Activated CD4-positive, alpha-beta T cell treated with anti-CD3 and anti-CD28 coated beads, Interleukin-2, Interleukin-6, amounts not matched to agents 100 ng/mL and 50 ng/mL, durations not matched to agents 16 hours and 8 hours (primary cell): Measurements from ENCODE around the gene KRTAP2-3.
"Not testable (repeated sequence)": the region's sequence is repeated elsewhere in the genome, so short reads cannot be mapped to it uniquely, and the experiment has no call there.

Experiments
- DNase-seq: peaks from one replicate; pipeline ENCODE4 v3.0.0-alpha.2; 2020

The KRTAP2-3 gene

DNA sequence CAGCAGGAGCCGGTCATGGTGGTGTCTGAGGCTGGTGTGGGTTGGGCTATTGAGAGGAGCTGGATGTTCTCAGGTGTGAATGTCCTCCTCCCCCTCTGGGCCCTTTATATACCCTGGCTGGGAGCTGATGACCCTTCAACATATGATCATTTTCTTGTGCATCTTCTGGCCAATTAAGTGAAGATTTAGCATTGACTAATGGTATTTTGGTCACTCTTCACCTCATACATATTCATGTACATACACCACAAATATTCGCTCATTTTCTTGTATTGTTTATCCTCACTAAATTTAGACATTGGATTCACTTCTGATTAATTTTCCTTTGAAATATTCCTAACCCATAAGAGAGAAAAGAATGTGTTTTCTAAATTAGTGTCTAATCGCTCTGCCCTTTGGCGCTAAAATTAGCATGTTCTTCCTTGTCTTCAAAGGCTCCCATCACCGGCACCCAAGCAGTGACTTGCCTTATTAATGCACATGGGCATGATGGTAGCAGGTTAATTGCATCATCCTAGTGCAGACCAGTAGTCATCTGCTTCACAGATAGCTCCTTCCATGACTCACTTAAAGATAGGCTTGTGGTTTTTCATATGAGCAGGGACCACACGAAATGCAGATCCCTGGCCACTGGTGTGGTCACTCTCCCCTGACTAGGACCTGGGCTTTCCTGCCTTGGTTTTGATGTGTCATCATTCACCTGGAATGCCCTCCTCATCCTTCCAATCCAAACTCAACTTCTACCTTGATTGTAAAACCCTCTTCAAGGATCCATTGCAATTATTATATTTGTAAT is 6.1 kb upstream of the KRTAP2-3 start, which contains the start of gene KRTAP2-4:
TSS of gene KRTAP2-4 (minus strand) at position 51 of the 796 bp plus-strand sequence. CDS start at position 17, 34 bp downstream.
- peak; percentile 6 for DNase-seq

DNA sequence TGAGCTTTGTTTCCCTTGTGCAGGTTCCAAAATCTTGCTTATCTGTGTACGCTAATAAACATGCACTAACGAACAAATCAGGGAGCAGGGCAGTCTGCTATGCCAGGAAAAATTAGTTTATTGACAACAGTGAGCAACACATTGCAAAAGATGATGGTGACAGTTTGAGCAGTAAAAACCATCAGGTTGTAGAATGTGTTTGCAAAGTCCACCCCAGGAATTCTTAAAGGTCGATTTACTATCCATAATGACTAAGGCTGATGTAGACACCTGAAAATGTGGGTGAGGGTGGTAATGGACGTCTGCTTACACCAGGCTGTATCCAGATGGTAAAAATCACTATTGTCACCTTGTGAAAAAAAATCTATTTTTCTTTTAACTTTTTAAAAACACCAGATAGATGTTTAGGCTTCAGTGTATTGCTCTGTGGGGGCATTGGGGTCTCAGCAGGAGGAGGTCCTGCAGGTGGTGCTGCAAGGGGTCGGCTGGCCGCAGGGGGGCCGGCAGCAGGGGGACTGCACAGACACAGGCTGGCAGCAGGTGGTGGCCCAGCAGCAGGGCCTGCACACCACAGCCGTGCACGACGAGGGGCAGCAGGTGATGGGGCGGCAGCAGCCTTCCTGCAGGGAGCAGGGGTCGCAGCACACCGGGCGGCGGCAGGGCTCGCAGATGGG is 5.2 kb upstream of the KRTAP2-3 start:
- not testable (repeated sequence) for DNase-seq

GRCh38 chr17:41064301-41064700 is 4.4 kb upstream of the KRTAP2-3 start:
- DNase-seq: no peak

GRCh38 chr17:41063449-41063848 is 3.5 kb upstream of the KRTAP2-3 start:
- no peak for DNase-seq

GRCh38 chr17:41061964-41062363 is 2.0 kb upstream of the KRTAP2-3 start:
- DNase-seq: no peak

- DNase-seq: not testable (repeated sequence)
These were observed 450 bp downstream of the KRTAP2-3 start for GRCh38 chr17:41059276-41060051.

GRCh38 chr17:41058741-41059140 is 1.2 kb downstream of the KRTAP2-3 start:
- DNase-seq: no peak

DNA sequence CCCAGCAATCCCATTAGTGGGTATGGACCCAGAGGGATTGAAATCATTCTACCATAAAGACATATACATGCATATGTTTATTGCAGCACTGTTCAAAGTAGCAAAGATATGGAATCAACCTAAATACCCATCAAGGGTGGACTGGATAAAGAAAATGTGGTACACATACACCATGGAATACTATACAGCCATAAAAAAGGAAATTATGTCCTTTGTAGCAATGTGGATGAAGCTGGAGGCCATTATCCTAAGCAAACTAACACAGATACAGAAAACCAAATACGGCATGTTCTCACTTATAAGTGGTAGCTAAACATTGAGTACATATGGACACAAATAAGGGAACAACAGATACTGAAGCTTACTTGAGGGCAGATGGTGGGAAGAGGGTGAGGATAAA is 2.4 kb downstream of the KRTAP2-3 start:
- no peak for DNase-seq

- not testable (repeated sequence) for DNase-seq
These were observed 4.8 kb downstream of the KRTAP2-3 start, which contains the start of gene KRTAP2-2 for GRCh38 chr17:41055130-41055529. KRTAP2-2 (minus strand) TSS chr17:41055230; CDS start chr17:41055211, 19 bp downstream.

- not testable (repeated sequence) for DNase-seq
These were observed 5.4 kb downstream of the KRTAP2-3 start for GRCh38 chr17:41054556-41054955.

- no peak for DNase-seq
These were observed 5.9 kb downstream of the KRTAP2-3 start for GRCh38 chr17:41054025-41054424.

- no peak for DNase-seq
These were observed 7.3 kb downstream of the KRTAP2-3 start for GRCh38 chr17:41052566-41052965.

DNA sequence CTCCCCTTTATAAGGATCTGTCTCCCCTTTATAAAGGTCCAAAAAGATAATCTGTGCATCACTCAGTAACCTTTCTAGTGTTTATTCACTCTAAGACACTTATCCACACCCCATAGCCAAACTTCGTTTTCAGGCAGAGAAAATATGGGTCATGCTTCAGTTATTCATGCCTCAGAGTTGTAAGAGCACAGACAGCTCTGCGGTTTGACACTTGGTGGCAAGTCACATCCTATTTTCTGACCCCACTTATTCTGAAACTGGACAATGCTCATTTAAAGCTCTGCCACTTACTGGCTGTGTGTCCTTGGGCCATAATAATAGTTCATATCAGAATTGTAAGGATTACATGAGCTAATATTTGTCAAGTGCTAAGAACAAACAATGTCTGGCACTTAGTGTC is 10.8 kb downstream of the KRTAP2-3 start:
- no peak for DNase-seq

- DNase-seq: no peak
These were observed 11.5 kb downstream of the KRTAP2-3 start for GRCh38 chr17:41048441-41048840.

DNA sequence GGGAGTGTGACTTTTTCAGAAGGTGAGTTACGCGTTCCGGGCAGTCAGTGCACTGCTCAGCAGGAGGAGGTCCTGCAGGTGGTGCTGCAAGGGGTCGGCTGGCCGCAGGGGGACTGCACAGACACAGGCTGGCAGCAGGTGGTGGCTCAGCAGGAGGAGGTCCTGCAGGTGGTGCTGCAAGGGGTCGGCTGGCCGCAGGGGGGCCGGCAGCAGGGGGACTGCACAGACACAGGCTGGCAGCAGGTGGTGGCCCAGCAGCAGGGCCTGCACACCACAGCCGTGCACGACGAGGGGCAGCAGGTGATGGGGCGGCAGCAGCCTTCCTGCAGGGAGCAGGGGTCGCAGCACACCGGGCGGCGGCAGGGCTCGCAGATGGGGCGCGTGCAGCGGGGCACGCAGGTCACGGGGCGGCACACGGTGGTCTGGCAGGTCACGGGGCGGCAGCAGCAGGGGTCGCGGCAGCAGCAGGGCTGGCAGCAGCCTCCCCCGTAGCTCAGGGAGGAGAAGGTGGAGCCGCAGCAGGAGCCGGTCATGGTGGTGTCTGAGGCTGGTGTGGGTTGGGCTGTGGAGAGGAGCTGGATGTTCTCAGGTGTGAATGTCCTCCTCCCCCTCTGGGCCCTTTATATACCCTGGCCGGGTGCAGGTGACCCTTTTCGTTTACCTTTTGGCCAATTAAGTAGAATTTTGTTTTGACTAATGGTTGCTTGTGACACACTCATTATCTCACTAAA is 13.0 kb downstream of the KRTAP2-3 start, which contains the start of gene KRTAP2-1:
TSS of gene KRTAP2-1 (minus strand) at position 582 of the 731 bp plus-strand sequence. CDS start at position 533, 49 bp downstream.
- DNase-seq: not testable (repeated sequence)

GRCh38 chr17:41042953-41043352 is 17.0 kb downstream of the KRTAP2-3 start:
- no peak for DNase-seq

DNA sequence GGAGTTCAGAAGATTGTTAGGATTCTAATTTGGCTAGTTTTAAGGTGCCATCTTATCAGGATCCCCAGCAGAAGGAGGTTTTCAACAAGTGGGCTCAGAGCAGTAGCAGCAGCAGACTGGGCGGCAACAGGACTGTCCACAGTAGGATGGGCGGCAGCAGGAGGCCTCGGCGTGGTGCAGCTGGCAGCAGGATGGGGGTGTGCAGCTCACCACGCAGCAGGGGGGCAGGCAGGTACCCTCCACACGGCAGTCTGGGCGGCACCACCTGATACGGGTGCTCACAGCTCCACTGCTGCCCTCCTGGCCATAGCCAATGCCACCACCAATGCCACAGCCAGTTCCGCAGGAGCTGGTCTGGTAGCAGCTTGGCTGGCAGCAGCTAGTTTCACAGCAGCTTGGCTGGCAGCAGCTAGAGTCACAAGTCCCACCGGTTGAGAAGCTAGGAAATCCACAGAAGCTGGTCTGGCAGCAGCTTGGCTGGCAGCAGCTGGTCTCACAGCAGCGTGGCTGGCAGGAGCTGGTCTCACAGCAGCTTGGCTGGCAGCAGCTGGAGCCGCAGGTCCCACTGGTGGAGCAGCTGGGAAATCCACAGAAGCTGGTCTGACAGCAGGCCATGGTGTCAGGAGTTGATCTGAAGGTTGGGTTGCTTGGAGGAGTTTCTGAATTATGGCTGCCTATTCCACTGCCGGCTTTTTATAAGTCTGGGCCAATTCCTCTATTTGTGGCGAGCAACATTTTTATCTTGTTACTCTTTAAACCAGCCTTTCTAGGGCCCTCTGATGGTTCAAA is 18.9 kb downstream of the KRTAP2-3 start, which contains the start of gene KRTAP1-1:
TSS of gene KRTAP1-1 (minus strand) at position 668 of the 789 bp plus-strand sequence. CDS start at position 615, 53 bp downstream.
- DNase-seq: not testable (repeated sequence)

- no peak for DNase-seq
These were observed 22.0 kb downstream of the KRTAP2-3 start for GRCh38 chr17:41037853-41038350.

DNA sequence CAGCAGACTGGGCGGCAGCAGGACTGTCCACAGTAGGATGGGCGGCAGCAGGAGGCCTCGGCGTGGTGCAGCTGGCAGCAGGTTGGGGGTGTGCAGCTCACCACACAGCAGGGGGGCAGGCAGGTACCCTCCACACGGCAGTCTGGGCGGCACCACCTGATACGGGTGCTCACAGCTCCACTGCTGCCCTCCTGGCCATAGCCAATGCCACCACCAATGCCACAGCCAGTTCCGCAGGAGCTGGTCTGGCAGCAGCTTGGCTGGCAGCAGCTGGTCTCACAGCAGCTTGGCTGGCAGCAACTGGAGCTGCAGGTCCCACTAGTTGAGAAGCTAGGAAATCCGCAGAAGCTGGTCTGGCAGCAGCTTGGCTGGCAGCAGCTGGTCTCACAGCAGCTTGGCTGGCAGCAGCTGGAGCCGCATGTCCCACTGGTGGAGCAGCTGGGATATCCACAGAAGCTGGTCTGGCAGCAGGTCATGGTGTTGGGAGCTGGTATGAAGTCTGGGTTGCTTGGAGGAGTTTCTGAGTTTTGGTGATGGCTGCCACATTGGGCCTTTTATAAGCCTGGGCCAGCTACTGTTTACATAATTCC is 25.5 kb downstream of the KRTAP2-3 start, which contains the start of gene KRTAP1-3:
TSS of gene KRTAP1-3 (minus strand) at position 529 of the 590 bp plus-strand sequence. CDS start at position 476, 53 bp downstream.
- not testable (repeated sequence) for DNase-seq

- no peak for DNase-seq
These were observed 30.2 kb downstream of the KRTAP2-3 start, which contains the start of gene KRTAP1-4 for GRCh38 chr17:41029633-41030245. KRTAP1-4 (minus strand) TSS chr17:41030195; CDS start chr17:41030078, 117 bp downstream.
